ENCODE measurements around the gene LIG3. TPM values are rescaled to one million over a fixed set of nuclear protein-coding genes. Genes with fewer than 3 reads are reported as not detected.
A peak's percentile ranks its signal among the peaks of the same experiment; 100 is the strongest.

LIG3 gene
- total RNA-seq, 1 donor from 2014 or later: 101 TPM

DNA sequence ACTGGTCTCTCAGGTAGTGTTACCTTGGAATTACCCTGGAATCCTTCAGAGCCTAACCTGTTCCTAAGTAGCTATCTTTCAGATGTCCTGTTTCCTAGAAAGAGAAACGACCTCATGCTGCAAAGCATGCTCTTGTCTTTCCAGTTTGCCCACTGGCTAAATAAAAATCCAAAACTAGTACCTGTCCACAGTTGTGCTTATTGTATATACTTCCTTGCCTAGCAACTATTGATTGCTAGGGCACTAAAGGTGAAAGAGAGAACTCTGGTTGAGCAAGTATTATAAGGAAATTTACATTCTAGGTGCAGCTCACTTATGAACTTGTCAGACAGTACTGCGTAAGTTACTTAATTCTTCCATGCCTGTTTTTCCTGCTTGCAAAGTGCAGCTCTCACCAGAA, 38.5 kb downstream of the LIG3 start:
- Mint-ChIP-seq H3K27ac (peak overlapping the region; percentile 8), H3K4me1 (ENCODE audit: low read depth) (peaks cover 14% of the 10 kb centered on the region), H3K9me3 (ENCODE audit: low read depth) (no peaks in the 10 kb centered on the region), H3K27me3 (no peaks in the 10 kb centered on the region), H3K4me3 (ENCODE audit: low read depth) (no peak overlapping the region), H3K36me3 (ENCODE audit: insufficient read depth) (peaks cover 13% of the 10 kb centered on the region)
- TF ChIP-seq, protein P1, sequence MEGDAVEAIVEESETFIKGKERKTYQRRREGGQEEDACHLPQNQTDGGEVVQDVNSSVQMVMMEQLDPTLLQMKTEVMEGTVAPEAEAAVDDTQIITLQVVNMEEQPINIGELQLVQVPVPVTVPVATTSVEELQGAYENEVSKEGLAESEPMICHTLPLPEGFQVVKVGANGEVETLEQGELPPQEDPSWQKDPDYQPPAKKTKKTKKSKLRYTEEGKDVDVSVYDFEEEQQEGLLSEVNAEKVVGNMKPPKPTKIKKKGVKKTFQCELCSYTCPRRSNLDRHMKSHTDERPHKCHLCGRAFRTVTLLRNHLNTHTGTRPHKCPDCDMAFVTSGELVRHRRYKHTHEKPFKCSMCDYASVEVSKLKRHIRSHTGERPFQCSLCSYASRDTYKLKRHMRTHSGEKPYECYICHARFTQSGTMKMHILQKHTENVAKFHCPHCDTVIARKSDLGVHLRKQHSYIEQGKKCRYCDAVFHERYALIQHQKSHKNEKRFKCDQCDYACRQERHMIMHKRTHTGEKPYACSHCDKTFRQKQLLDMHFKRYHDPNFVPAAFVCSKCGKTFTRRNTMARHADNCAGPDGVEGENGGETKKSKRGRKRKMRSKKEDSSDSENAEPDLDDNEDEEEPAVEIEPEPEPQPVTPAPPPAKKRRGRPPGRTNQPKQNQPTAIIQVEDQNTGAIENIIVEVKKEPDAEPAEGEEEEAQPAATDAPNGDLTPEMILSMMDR (IDR thresholded peaks at IDR 0.05; ENCODE audit: unreplicated experiment): no peak
- DNase-seq (ENCODE audit: low spot score, unreplicated experiment): no peak

DNA sequence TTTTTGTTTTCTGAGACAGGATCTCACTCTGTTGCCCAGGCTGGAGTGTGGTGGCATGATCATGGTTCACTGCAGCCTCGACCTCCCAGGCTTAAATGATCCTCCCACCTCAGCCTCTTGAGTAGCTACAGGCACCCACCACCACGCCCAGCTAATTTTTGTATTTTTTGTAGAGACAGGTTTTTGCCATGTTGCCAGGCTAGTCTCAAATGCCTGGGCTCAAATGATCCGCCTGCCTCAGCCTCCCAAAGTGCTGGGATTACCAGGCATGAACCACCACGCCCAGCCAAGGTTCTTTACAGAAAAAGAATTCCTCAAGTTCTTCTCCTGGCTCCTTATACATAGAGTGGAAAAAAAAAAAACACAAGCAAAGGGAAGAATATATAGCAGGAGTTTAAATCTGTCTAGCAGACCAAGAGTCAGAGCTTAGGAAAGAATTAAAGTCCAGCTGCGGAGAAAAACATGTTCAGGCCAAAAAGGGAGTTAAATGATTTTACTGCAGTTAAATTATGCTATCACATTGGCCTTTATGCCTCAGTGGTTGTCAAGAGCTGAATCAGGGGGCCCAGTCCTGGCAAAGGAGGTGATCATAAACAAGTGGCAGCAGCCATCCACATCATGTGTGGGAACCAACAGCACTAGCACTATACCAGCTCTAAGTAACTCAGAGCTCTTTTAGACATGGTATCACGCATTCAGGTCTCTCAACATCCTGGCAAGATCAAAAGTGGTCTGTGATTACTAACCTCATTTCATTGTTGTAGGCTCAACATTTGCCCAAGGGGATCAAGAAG, 39.3 kb downstream of the LIG3 start:
- H3K4me3 Mint-ChIP-seq (ENCODE audit: low read depth): no peak overlapping the region
- no peak overlapping the region for H3K27ac Mint-ChIP-seq
- H3K36me3 Mint-ChIP-seq (ENCODE audit: insufficient read depth): peaks cover 13% of the 10 kb centered on the region
- TF ChIP-seq, protein P1 (IDR thresholded peaks at IDR 0.05; ENCODE audit: unreplicated experiment): no peak
- H3K4me1 Mint-ChIP-seq (ENCODE audit: low read depth): peaks cover 14% of the 10 kb centered on the region
- no peaks in the 10 kb centered on the region for H3K27me3 Mint-ChIP-seq
- no peaks in the 10 kb centered on the region for H3K9me3 Mint-ChIP-seq (ENCODE audit: low read depth)
- no peak for DNase-seq (ENCODE audit: low spot score, unreplicated experiment)

- peaks cover 14% of the 10 kb centered on the region for H3K4me1 Mint-ChIP-seq (ENCODE audit: low read depth)
- H3K27me3 Mint-ChIP-seq: no peaks in the 10 kb centered on the region
- H3K27ac Mint-ChIP-seq: no peak overlapping the region
- no peak overlapping the region for H3K4me3 Mint-ChIP-seq (ENCODE audit: low read depth)
- peaks cover 12% of the 10 kb centered on the region for H3K36me3 Mint-ChIP-seq (ENCODE audit: insufficient read depth)
- TF ChIP-seq, protein P1 (IDR thresholded peaks at IDR 0.05; ENCODE audit: unreplicated experiment): no peak
- H3K9me3 Mint-ChIP-seq (ENCODE audit: low read depth): no peaks in the 10 kb centered on the region
- no peak for DNase-seq (ENCODE audit: low spot score, unreplicated experiment)
These were observed 41.4 kb downstream of the LIG3 start for GRCh38 chr17:35021520-35022380.

DNA sequence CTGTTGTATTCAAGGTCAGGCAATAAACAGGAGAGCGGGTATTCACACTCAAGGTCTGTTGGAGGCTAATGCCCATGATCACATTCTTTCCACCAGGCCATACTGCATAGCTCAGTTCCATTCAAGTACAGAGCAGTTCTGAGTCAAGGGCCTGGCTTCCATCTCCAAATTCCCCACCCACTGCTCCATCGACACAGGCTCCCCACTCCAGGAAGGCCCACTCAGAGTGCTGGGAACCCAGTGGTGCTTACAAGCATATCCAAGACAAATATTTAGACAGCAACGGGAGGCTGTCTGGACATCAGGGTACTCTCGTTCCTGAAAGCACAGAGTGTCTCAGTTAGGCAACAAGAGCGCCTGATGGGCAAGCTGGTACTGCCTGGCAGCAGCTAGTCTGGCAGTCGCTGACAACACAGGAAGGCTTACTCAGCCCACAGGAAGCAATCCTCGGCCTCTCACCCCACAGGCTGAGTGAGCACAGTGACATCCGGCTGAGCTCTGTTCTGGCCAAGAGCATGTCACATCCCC, 42.3 kb downstream of the LIG3 start:
- peak overlapping the region; percentile 60 for H3K27ac Mint-ChIP-seq
- no peak for DNase-seq (ENCODE audit: low spot score, unreplicated experiment)
- no peaks in the 10 kb centered on the region for H3K27me3 Mint-ChIP-seq
- H3K4me3 Mint-ChIP-seq (ENCODE audit: low read depth): no peak overlapping the region
- no peaks in the 10 kb centered on the region for H3K9me3 Mint-ChIP-seq (ENCODE audit: low read depth)
- peaks cover 7% of the 10 kb centered on the region for H3K36me3 Mint-ChIP-seq (ENCODE audit: insufficient read depth)
- TF ChIP-seq, protein P1 (IDR thresholded peaks at IDR 0.05; ENCODE audit: unreplicated experiment): no peak
- peaks cover 14% of the 10 kb centered on the region for H3K4me1 Mint-ChIP-seq (ENCODE audit: low read depth)

- Mint-ChIP-seq H3K4me3 (ENCODE audit: low read depth) (no peak overlapping the region), H3K27ac (no peak overlapping the region), H3K36me3 (ENCODE audit: insufficient read depth) (peaks cover 4% of the 10 kb centered on the region), H3K27me3 (no peaks in the 10 kb centered on the region), H3K9me3 (ENCODE audit: low read depth) (no peaks in the 10 kb centered on the region), H3K4me1 (ENCODE audit: low read depth) (peaks cover 11% of the 10 kb centered on the region)
- DNase-seq (ENCODE audit: low spot score, unreplicated experiment): no peak
- TF ChIP-seq, protein P1 (IDR thresholded peaks at IDR 0.05; ENCODE audit: unreplicated experiment): no peak
These were observed 43.2 kb downstream of the LIG3 start for GRCh38 chr17:35023538-35023937.
